ENCODE measurements around the gene SEC14L5.

DNA sequence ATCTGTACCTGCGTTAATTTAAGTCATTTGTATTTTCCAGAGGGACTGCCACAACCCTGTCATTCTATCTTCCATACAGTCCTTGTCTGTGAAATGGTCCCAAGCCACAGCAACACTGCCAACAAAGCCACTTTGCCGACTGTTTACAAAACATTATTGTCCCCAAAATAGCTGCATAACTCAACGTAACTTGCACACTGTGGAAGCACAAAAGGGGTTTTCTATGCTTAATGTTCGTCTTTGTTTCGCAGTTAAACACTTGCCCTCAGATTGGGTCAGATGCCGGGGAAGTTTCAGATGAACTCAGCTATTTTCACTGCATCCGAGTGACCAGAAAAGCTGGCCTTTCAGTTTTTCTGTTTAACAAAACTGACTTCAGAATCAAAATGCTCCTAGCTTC lies 4.6 kb downstream of the SEC14L5 start:
- TF ChIP-seq SP1 (CRISPR knock-in tag; conservative IDR thresholded peaks at IDR 0.05) (no peak), ZNF263 (CRISPR knock-in tag; IDR thresholded peaks at IDR 0.05; ENCODE audit: low read depth) (no peak), FOXK1 (CRISPR knock-in tag; IDR thresholded peaks at IDR 0.05) (no peak), TEAD1 (CRISPR knock-in tag; IDR thresholded peaks at IDR 0.05) (no peak), TEAD4 (CRISPR knock-in tag; IDR thresholded peaks at IDR 0.05) (no peak), ESRRA (CRISPR knock-in tag; IDR thresholded peaks at IDR 0.05; ENCODE audit: borderline replicate concordance) (no peak), NR2C2 (CRISPR knock-in tag; IDR thresholded peaks at IDR 0.05) (no peak), SMAD3 (CRISPR knock-in tag; IDR thresholded peaks at IDR 0.05; ENCODE audit: borderline replicate concordance) (no peak), ZBTB21 (CRISPR knock-in tag; IDR thresholded peaks at IDR 0.05; ENCODE audit: borderline replicate concordance) (no peak)
- TF ChIP-seq, protein P1, sequence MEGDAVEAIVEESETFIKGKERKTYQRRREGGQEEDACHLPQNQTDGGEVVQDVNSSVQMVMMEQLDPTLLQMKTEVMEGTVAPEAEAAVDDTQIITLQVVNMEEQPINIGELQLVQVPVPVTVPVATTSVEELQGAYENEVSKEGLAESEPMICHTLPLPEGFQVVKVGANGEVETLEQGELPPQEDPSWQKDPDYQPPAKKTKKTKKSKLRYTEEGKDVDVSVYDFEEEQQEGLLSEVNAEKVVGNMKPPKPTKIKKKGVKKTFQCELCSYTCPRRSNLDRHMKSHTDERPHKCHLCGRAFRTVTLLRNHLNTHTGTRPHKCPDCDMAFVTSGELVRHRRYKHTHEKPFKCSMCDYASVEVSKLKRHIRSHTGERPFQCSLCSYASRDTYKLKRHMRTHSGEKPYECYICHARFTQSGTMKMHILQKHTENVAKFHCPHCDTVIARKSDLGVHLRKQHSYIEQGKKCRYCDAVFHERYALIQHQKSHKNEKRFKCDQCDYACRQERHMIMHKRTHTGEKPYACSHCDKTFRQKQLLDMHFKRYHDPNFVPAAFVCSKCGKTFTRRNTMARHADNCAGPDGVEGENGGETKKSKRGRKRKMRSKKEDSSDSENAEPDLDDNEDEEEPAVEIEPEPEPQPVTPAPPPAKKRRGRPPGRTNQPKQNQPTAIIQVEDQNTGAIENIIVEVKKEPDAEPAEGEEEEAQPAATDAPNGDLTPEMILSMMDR (IDR thresholded peaks at IDR 0.05): no peak
- TF ChIP-seq, protein P2, sequence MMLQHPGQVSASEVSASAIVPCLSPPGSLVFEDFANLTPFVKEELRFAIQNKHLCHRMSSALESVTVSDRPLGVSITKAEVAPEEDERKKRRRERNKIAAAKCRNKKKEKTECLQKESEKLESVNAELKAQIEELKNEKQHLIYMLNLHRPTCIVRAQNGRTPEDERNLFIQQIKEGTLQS (CRISPR knock-in tag; conservative IDR thresholded peaks at IDR 0.05): no peak
